Tibial artery (tissue), 4 donors: ENCODE data around the gene HECTD4.

Source experiments
- DNase-seq, 2 donors: peaks; one replicate each; pipeline ENCODE4 v3.0.0-alpha.2; 2019
- H3K27ac ChIP-seq, 2 donors: fragments of 200-600 bp; sonication (generic) in 1 of 2; 1 replicate in 1 of 2; 2 replicates in 1 of 2; pipeline ENCODE4 v1.5.1; 2018 to 2019; ENCODE audit warnings: mild to moderate bottlenecking in 1 of 2
- H3K27me3 ChIP-seq, 2 donors: fragments of 200-600 bp; sonication (generic) in 1 of 2; one replicate each; pipeline versions ENCODE4 v1.5.1 to v1.6.0; 2016 to 2019
- H3K36me3 ChIP-seq, 3 donors: fragments of 200-600 bp; sonication (generic) in 2 of 3; one replicate each; pipeline ENCODE4 v1.5.1; 2016 to 2019; ENCODE audit warnings: mild to moderate bottlenecking in 2 of 3
- H3K4me1 ChIP-seq, 4 donors: fragments of 200-600 bp; sonication (generic) in 2 of 4; 1 replicate in 3 of 4; 2 replicates in 1 of 4; pipeline ENCODE4 v1.5.1; 2016 to 2019
- H3K4me3 ChIP-seq, 2 donors: fragments of 200-600 bp; sonication (generic) in 1 of 2; 1 replicate in 1 of 2; 2 replicates in 1 of 2; pipeline ENCODE4 v1.5.1; 2018 to 2019; ENCODE audit warnings: mild to moderate bottlenecking in 2 of 2
- H3K9me3 ChIP-seq, 3 donors: fragments of 200-600 bp; sonication (generic) in 1 of 3; one replicate each; pipeline ENCODE4 v1.5.1; 2016 to 2019
- CTCF ChIP-seq, 2 experiments: fragments of 200-600 bp in 1 of 2; fragments of 450-650 bp in 1 of 2; IDR thresholded peaks; one replicate each; pipeline ENCODE4 v1.5.1; 2017 to 2019; ENCODE audit warnings: antibody characterized with exemption in 2 of 2, mild to moderate bottlenecking in 1 of 2, moderate library complexity in 1 of 2
- intact Hi-C: fragments of 100-400 bp; cut with DNase I; formaldehyde crosslinking; loops from one replicate; pipeline ENCODE4 v1.15.0; 2023; ENCODE audit warnings: low total_unique reads

Gene HECTD4

GRCh38 chr12:112239881-112240280 lies 142.3 kb downstream of the HECTD4 start:
- no peaks in the 10 kb centered on the region for H3K27me3 ChIP-seq
- H3K4me3 ChIP-seq, result no peak overlapping the region
- intact Hi-C loops, result no loop called here
- no peak overlapping the region for H3K27ac ChIP-seq
- DNase-seq, result no peak
- H3K9me3 ChIP-seq, result no peaks in the 10 kb centered on the region
- H3K36me3 ChIP-seq, result peaks cover 74 to 96% (median 79%) of the 10 kb centered on the region in 3 donors
- no peak for TF ChIP-seq CTCF (IDR thresholded peaks at IDR 0.05)
- no peaks in the 10 kb centered on the region for H3K4me1 ChIP-seq

DNA sequence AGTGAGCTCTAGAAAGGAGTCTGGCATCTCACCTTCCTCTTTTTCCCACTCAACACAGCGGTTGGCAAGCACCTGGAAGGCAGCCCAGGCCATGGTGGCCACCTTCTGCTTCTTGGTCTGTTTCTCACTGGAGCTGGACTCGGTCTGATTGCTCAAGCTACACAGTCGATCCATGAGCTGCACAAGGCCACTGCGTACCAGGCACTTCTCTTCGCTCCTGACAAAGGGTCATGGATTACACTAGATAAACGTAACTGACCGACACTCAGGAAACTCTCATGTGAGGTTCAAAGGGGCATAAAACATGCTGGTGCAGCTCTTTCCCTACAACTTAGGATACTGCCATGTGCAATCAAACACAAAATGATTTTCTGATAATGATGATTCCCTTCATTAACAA lies 143.2 kb downstream of the HECTD4 start:
- TF ChIP-seq CTCF (IDR thresholded peaks at IDR 0.05), result no peak
- Histone ChIP-seq H3K36me3 (peaks cover 81 to 100% (median 81%) of the 10 kb centered on the region in 3 donors), H3K27ac (no peak overlapping the region), H3K27me3 (no peaks in the 10 kb centered on the region), H3K9me3 (no peaks in the 10 kb centered on the region), H3K4me1 (no peaks in the 10 kb centered on the region), H3K4me3 (no peak overlapping the region)
- DNase-seq, result no peak
- intact Hi-C loops, result no loop called here

GRCh38 chr12:112238441-112238840 lies 143.8 kb downstream of the HECTD4 start:
- no peak for TF ChIP-seq CTCF (IDR thresholded peaks at IDR 0.05)
- Histone ChIP-seq H3K27me3 (no peaks in the 10 kb centered on the region), H3K4me1 (no peaks in the 10 kb centered on the region), H3K9me3 (no peaks in the 10 kb centered on the region), H3K4me3 (no peak overlapping the region), H3K36me3 (peaks cover 79 to 98% (median 79%) of the 10 kb centered on the region in 3 donors), H3K27ac (no peak overlapping the region)
- no peak for DNase-seq
- intact Hi-C loops, result no loop called here

DNA sequence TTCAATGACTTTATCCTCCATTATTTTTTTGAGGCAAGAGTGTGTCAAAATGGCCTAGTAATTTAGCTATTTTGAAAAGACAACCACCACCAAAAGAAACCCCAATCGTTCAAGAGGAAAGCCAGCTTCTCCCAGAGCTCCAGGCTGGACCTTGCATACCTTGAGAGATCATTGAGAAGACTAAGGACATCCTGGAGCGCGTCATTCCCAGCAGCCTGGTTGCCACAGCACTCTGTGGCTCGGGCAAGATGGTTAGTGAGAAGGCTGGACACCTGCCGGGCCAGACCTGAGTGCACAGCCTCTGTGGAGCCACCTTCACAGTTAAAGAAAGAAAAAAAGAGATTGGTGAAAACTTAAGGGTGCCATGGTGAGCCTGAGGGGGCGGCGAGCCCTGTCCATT lies 145.4 kb downstream of the HECTD4 start:
- no peaks in the 10 kb centered on the region for H3K27me3 ChIP-seq
- H3K4me3 ChIP-seq, result no peak overlapping the region
- no peak for DNase-seq
- no peak overlapping the region for H3K27ac ChIP-seq
- intact Hi-C loops, result no loop called here
- H3K9me3 ChIP-seq, result no peaks in the 10 kb centered on the region
- peaks cover 78 to 95% (median 79%) of the 10 kb centered on the region in 3 donors for H3K36me3 ChIP-seq
- TF ChIP-seq CTCF (IDR thresholded peaks at IDR 0.05), result no peak
- H3K4me1 ChIP-seq, result no peaks in the 10 kb centered on the region

GRCh38 chr12:112236386-112236785 lies 145.8 kb downstream of the HECTD4 start:
- no peak for DNase-seq
- H3K36me3 ChIP-seq, result peaks cover 82 to 95% (median 82%) of the 10 kb centered on the region in 3 donors
- H3K4me3 ChIP-seq, result no peak overlapping the region
- H3K27ac ChIP-seq, result no peak overlapping the region
- intact Hi-C loops, result no loop called here
- no peak for TF ChIP-seq CTCF (IDR thresholded peaks at IDR 0.05)
- no peaks in the 10 kb centered on the region for H3K27me3 ChIP-seq
- no peaks in the 10 kb centered on the region for H3K9me3 ChIP-seq
- H3K4me1 ChIP-seq, result no peaks in the 10 kb centered on the region

- TF ChIP-seq CTCF (IDR thresholded peaks at IDR 0.05), result no peak
- Histone ChIP-seq H3K36me3 (peaks cover 89 to 95% (median 92%) of the 10 kb centered on the region in 3 donors), H3K4me3 (no peak overlapping the region), H3K4me1 (no peaks in the 10 kb centered on the region), H3K27me3 (no peaks in the 10 kb centered on the region), H3K27ac (no peak overlapping the region), H3K9me3 (no peaks in the 10 kb centered on the region)
- DNase-seq, result no peak
- intact Hi-C loops, result no loop called here
These were observed 147.9 kb downstream of the HECTD4 start for GRCh38 chr12:112234303-112234702.
